Lower lobe of right lung (tissue), 2 donors: Measurements from ENCODE around the gene ZCWPW1. TPM values are rescaled to one million over a fixed set of nuclear protein-coding genes. Genes with fewer than 3 reads are reported as not detected.
A peak's percentile ranks its signal among the peaks of the same experiment; 100 is the strongest.
"Not testable (repeated sequence)": the region's sequence is repeated elsewhere in the genome, so short reads cannot be mapped to it uniquely, and the experiment has no call there.

Experiments used
- ATAC-seq, 2 donors: fragments of 200-7000 bp; cut with Tn5 transposase; one replicate each; pipeline ENCODE4 v1.9.1; 2020 to 2022; ENCODE audit warnings: mild to moderate bottlenecking in 2 of 2, moderate library complexity in 2 of 2
- DNase-seq: peaks from one replicate; pipeline ENCODE4 v3.0.0-alpha.2; 2020
- H3K27ac ChIP-seq: fragments of 200-600 bp; one replicate; pipeline ENCODE4 v1.8.0; 2022
- H3K27me3 ChIP-seq: fragments of 200-600 bp; one replicate; pipeline ENCODE4 v1.8.0; 2022; ENCODE audit warnings: low read depth
- H3K36me3 ChIP-seq: fragments of 200-600 bp; one replicate; pipeline ENCODE4 v1.8.0; 2022; ENCODE audit warnings: mild to moderate bottlenecking
- H3K4me1 ChIP-seq: fragments of 200-600 bp; one replicate; pipeline ENCODE4 v1.8.0; 2022
- H3K4me3 ChIP-seq: fragments of 200-600 bp; one replicate; pipeline ENCODE4 v1.8.0; 2022; ENCODE audit warnings: mild to moderate bottlenecking
- H3K9me3 ChIP-seq: fragments of 200-600 bp; one replicate; pipeline ENCODE4 v1.8.0; 2022
- CTCF ChIP-seq: fragments of 200-600 bp; IDR thresholded peaks from one replicate; pipeline ENCODE4 v1.8.0; 2022; ENCODE audit warnings: antibody characterized with exemption, mild to moderate bottlenecking
- intact Hi-C: fragments of 100-400 bp; cut with DNase I; formaldehyde crosslinking; loops from one replicate; pipeline ENCODE4 v1.11.0; 2022
- total RNA-seq: library from RNA; stranded (reverse); fragmentation: NEBNext Ultra II Directional; extraction: Animal tissue kit (Norgen Biotek cat#: 25700); gene quantifications from one replicate; pipeline ENCODE4 v1.2.1, GENCODE V29; 2021
- donor health status: DM: no; HTN: yes; CAD: no; lungs with severe emphysema.

The ZCWPW1 gene
- total RNA-seq, 1 donor from 2014 or later: 4.9 TPM

DNA sequence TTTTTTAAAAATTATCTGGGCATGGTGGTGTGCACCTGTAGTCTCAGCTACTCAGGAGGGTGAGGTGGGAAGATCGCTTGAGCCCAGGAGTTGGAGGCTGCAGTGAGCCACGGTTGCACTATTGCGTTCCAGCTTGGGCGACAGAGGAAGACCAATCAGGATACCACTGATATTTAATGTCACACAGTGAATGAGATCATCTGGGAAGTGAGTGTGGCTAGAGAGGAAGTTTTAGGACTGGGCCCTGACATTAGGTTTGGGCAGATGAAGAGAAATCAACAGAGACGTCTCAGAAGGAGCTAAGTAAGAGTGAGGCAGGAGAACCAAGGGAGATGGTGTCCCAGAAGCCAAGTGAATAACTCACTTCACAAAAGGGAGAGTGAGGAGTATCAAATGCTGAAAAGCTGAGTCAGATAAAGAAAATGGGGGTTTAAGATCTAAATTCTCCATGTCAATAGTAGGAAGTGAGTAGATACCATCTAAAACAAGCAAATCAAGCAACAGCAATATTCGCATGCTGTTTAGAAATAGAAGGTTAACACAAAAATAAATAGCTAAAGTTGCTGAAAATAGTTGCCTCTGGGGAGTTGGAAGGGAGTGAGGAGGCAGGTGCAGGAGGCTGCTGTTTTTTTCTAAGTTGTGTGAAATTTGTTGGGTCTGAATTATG, 43.7 kb downstream of the ZCWPW1 start:
- no peak for TF ChIP-seq CTCF
- no peak for DNase-seq
- Histone ChIP-seq H3K4me3 (no peak overlapping the region), H3K4me1 (no peaks in the 10 kb centered on the region), H3K27me3 (no peaks in the 10 kb centered on the region), H3K9me3 (no peaks in the 10 kb centered on the region), H3K36me3 (no peaks in the 10 kb centered on the region), H3K27ac (no peak overlapping the region)
- intact Hi-C loops: no loop called here
- peak; percentile 36 to 47 for ATAC-seq

DNA sequence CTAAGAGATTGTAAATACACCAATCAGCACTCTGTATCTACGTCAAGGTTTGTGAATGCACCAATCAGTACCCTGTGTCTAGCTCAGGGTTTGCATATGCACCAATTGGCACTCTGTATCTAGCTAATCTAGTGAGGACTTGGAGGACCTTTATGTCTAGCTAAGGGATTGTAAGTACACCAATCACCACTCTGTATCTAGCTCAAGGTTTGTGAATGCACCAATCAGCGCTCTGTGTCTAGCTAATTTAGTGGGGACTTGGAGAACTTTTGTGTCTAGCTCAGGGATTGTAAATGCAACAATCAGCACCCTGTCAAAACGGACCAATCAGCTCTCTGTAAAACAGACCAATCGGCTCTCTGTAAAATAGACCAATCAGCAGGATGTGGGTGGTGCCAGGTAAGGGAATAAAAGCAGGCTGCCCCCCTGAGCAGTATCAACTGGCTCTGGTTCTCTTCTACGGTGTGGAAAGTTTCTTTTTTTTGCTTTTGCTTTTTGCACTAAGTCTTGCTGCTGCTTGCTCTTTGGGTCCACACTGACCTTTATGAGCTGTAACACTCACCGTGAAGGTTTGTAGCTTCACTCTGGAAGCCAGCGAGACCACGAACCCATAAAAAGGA, 46.2 kb downstream of the ZCWPW1 start:
- DNase-seq, H3K27me3 ChIP-seq, H3K4me3 ChIP-seq, intact Hi-C loops, H3K27ac ChIP-seq, H3K4me1 ChIP-seq, ATAC-seq, H3K9me3 ChIP-seq, H3K36me3 ChIP-seq: not testable (repeated sequence)

DNA sequence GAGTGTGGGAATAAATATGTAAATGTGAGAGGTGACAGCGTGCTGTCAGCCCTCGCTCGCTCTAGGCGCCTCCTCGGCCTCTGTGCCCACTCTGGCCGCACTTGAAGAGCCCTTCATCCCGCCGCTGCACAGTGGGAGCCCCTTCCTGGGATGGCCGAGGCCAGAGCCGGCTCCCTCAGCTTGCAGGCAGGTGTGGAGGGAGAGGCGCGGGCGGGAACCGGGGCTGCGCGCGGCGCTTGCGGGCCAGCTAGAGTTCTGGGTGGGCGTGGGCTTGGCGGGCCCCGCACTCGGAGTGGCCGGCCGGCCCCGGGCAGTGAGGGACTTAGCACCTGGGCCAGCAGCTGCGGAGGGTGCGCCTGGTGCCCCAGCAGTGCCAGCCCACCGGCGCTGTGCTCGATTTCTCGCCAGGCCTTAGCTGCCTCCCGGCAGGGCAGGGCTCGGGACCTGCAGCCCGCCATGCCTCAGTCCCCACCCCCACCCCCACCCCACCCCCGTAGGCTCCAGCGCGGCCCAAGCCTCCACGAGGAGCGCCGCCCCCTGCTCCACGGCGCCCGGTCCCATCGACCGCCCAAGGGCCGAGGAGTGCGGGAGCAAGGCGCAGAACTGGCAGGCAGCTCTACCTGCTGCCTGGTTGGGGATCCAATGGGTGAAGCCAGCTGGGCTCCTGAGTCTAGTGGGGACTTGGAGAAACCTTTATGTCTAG, 46.8 kb downstream of the ZCWPW1 start:
- H3K4me1 ChIP-seq, H3K27ac ChIP-seq, intact Hi-C loops, H3K9me3 ChIP-seq, H3K36me3 ChIP-seq, DNase-seq, H3K4me3 ChIP-seq, H3K27me3 ChIP-seq, ATAC-seq: not testable (repeated sequence)

DNA sequence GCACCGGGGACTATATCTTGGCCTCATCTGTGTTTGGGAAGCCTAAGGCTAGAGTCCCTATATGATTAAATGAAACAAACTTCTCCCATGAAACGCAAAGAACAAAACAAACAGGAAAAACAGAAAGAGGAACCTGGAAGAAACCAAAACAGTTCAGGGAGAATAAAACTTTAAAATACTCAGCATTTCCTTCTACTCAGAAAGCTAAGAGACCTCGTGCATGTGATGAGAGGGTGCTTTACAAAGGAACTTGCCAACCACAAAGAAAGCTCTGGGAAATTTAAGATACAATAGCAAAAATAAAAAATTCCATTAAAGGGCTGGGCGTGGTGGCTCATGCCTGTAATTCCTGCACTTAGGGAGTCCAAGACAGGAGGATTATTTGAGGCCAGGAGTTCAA, 48.3 kb downstream of the ZCWPW1 start:
- no peaks in the 10 kb centered on the region for H3K36me3 ChIP-seq
- ATAC-seq (no peak), DNase-seq (no peak)
- H3K27me3 ChIP-seq: no peaks in the 10 kb centered on the region
- H3K9me3 ChIP-seq: no peaks in the 10 kb centered on the region
- peaks cover 3% of the 10 kb centered on the region for H3K4me1 ChIP-seq
- TF ChIP-seq CTCF: no peak
- no peak overlapping the region for H3K4me3 ChIP-seq
- peak overlapping the region; percentile 50 for H3K27ac ChIP-seq
- intact Hi-C loops: no loop called here

GRCh38 chr7:100378114-100378755, 50.3 kb downstream of the ZCWPW1 start:
- Histone ChIP-seq H3K36me3 (no peaks in the 10 kb centered on the region), H3K9me3 (no peaks in the 10 kb centered on the region), H3K4me1 (peaks cover 3% of the 10 kb centered on the region), H3K27me3 (no peaks in the 10 kb centered on the region), H3K4me3 (no peak overlapping the region), H3K27ac (no peak overlapping the region)
- intact Hi-C loops: no loop called here
- ATAC-seq (no peak), DNase-seq (no peak)
- TF ChIP-seq CTCF: no peak

DNA sequence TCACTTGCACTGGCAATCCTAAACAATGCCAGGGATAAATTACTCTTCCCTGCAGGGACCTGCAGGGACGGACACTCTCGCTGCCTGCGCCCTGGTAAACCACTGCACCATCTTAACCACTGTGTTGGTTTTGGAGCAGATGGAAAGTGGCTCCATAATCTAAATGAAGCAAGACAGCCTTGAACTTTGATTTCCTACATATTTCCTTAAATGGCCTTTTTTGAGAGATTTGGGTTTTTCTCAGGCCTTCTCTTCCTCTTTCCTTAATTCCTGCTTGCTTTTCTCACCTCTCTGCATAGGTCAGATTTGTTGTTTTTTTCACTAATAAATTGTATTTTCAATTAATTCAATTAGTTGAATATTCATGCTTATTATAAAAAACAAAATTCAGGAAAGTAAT, 52.4 kb downstream of the ZCWPW1 start:
- no peaks in the 10 kb centered on the region for H3K27me3 ChIP-seq
- no peak overlapping the region for H3K27ac ChIP-seq
- ATAC-seq (no peak), DNase-seq (no peak)
- H3K9me3 ChIP-seq: no peaks in the 10 kb centered on the region
- intact Hi-C loops: no loop called here
- peaks cover 16% of the 10 kb centered on the region for H3K4me1 ChIP-seq
- no peak for TF ChIP-seq CTCF
- H3K36me3 ChIP-seq: no peaks in the 10 kb centered on the region
- peak overlapping the region; percentile 15 for H3K4me3 ChIP-seq
